Thoracic aorta (tissue), 2 donors: ENCODE measurements around the gene TTI1. TPM values are rescaled to one million over a fixed set of nuclear protein-coding genes. Genes with fewer than 3 reads are reported as not detected.

Source experiments
- ATAC-seq: fragments of 150-250 bp; one replicate; pipeline ENCODE4 v1.8.0; 2017; ENCODE audit warnings: low read depth; ENCODE audit not compliant: insufficient number of reproducible peaks, low FRiP score
- DNase-seq: peaks from one replicate; pipeline ENCODE4 v3.0.0-alpha.2; 2020; ENCODE audit warnings: low spot score
- H3K27ac ChIP-seq, 2 donors: fragments of 200-600 bp; sonication (generic); 1 replicate in 1 of 2; 2 replicates in 1 of 2; pipeline ENCODE4 v1.5.1; 2016; ENCODE audit warnings: mild to moderate bottlenecking in 2 of 2, moderate library complexity in 2 of 2
- H3K27me3 ChIP-seq: fragments of 200-600 bp; sonication (generic); replicated peaks from 2 replicates; pipeline ENCODE4 v1.6.0; 2016; ENCODE audit warnings: mild to moderate bottlenecking; ENCODE audit not compliant: insufficient read depth
- H3K36me3 ChIP-seq: fragments of 200-600 bp; sonication (generic); one replicate; pipeline ENCODE4 v1.5.1; 2016
- H3K4me1 ChIP-seq, 2 donors: fragments of 200-600 bp; sonication (generic); 1 replicate in 1 of 2; 2 replicates in 1 of 2; pipeline versions ENCODE4 v1.5.1 to v1.6.0; 2016; ENCODE audit warnings: low read depth in 2 of 2, mild to moderate bottlenecking in 1 of 2; ENCODE audit not compliant: control insufficient read depth in 1 of 2
- H3K4me3 ChIP-seq: fragments of 200-600 bp; sonication (generic); 2 replicates; pipeline ENCODE4 v1.5.1; 2016; ENCODE audit warnings: mild to moderate bottlenecking
- H3K9me3 ChIP-seq: fragments of 200-600 bp; sonication (generic); 2 replicates; pipeline ENCODE4 v1.5.1; 2016
- total RNA-seq, 2 donors: library from RNA; depleted of rRNA; stranded (reverse); fragments of >200 nt; gene quantifications; one replicate each; pipeline versions ENCODE4 v1.1.0 to v1.2.3, GENCODE V29; 2016
- TF ChIP-seq, protein P1 (sequence below): fragments of 200-600 bp; sonication (generic); IDR thresholded peaks from one replicate; pipeline ENCODE4 v1.5.1; 2019; ENCODE audit warnings: antibody characterized with exemption

Gene TTI1
- total RNA-seq, 2 donors from 2014 or later: 12.2 to 20.1 TPM

DNA sequence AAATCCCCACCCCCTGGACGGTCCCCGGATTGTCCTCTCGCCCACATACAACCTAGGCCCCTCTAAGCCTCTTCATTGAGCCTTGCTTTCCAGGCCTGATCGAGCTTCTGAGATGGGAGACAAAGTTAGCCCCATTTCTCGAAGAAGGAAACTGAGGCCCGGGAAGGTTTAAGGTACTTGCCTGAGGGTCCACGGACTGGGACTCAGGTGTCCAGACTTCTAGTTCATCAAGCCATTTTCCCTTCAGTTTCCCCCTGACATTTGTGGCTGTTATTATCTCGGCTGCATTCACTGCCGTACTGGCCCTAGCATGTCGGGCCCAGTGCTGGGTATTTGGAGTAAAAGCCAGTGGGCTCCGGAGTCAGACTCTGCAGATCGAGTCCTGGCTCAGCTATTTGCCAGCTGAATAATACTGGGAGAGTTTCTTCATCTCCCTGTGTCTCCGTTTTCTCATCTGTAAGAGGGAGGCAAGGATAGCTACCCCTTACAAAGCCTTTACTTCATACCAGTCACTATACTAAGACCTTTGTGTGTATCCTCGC lies 923 bp upstream of the TTI1 start:
- ATAC-seq: no peak
- H3K27me3 ChIP-seq: no peaks in the 10 kb centered on the region
- H3K4me1 ChIP-seq: peaks cover 27 to 50% of the 10 kb centered on the region in 2 donors
- H3K9me3 ChIP-seq: no peaks in the 10 kb centered on the region
- H3K4me3 ChIP-seq: peak overlapping the region; percentile 81
- peak overlapping the region; percentile 86 to 95 for H3K27ac ChIP-seq
- H3K36me3 ChIP-seq: no peaks in the 10 kb centered on the region
- TF ChIP-seq, protein P1, sequence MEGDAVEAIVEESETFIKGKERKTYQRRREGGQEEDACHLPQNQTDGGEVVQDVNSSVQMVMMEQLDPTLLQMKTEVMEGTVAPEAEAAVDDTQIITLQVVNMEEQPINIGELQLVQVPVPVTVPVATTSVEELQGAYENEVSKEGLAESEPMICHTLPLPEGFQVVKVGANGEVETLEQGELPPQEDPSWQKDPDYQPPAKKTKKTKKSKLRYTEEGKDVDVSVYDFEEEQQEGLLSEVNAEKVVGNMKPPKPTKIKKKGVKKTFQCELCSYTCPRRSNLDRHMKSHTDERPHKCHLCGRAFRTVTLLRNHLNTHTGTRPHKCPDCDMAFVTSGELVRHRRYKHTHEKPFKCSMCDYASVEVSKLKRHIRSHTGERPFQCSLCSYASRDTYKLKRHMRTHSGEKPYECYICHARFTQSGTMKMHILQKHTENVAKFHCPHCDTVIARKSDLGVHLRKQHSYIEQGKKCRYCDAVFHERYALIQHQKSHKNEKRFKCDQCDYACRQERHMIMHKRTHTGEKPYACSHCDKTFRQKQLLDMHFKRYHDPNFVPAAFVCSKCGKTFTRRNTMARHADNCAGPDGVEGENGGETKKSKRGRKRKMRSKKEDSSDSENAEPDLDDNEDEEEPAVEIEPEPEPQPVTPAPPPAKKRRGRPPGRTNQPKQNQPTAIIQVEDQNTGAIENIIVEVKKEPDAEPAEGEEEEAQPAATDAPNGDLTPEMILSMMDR: no peak
- no peak for DNase-seq

DNA sequence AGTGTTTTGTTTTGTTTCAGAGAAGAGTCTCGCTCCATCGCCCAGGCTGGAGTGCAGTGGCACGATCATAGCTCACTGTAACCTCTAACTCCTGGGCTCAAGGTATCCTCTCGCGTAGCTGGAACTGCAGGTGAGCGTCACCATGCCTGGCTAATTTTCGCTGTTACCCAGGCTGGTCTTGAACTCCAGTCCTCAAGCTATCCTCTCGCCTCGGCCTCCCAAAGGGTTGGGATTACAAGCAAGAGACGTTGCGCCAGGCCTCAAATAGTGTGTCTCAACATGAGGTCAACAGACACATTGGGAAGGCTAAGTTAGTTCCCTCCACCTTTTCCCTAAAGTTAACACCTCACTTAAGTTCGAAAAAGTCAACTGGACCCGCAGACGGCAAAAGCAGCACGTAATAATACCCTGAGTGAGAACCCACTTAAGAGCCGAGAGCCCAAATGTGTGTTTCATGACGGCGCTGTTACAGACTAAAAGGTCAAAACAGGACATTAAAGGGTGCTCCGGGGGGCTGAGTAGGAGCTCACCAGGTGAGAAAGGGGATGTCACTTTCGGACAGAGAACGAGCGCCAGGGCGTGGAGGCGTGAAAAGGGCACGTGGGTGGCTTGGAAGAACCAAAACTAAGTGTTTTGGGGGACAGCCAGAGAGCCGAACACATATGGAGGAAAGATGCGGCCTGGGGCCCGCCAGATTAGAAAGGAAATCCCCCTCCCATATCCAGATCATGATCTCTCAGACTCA lies 499 bp downstream of the TTI1 start:
- Histone ChIP-seq H3K27ac (peak overlapping the region; percentile 86 to 95), H3K4me1 (peaks cover 27 to 43% of the 10 kb centered on the region in 2 donors), H3K27me3 (no peaks in the 10 kb centered on the region), H3K36me3 (no peaks in the 10 kb centered on the region), H3K4me3 (peak overlapping the region; percentile 81), H3K9me3 (no peaks in the 10 kb centered on the region)
- TF ChIP-seq, protein P1: no peak
- DNase-seq: no peak
- peak; percentile 23 for ATAC-seq

DNA sequence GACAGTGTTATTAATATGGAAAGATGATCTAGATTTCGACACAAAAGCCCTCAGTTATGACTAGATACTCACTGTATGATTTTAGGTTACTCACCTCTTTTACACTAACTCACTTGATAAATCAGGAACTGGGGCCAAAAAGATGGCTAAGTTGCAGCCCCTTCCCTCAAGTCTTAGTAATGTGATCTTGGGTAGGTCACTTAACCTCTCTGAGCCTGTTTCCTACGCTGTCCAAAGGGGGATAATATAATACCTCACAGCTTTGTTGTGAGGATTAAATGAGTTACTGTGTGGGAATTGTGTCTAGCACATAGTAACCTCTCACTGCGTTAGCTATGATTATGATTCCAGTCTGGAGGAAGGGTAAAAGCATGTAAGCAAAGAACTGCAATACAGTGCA lies 1.3 kb downstream of the TTI1 start:
- Histone ChIP-seq H3K4me1 (peaks cover 26 to 38% of the 10 kb centered on the region in 2 donors), H3K27ac (no peak overlapping the region), H3K36me3 (no peaks in the 10 kb centered on the region), H3K27me3 (no peaks in the 10 kb centered on the region), H3K9me3 (no peaks in the 10 kb centered on the region), H3K4me3 (peak overlapping the region; percentile 81)
- ATAC-seq: no peak
- no peak for DNase-seq
- TF ChIP-seq, protein P1: no peak

DNA sequence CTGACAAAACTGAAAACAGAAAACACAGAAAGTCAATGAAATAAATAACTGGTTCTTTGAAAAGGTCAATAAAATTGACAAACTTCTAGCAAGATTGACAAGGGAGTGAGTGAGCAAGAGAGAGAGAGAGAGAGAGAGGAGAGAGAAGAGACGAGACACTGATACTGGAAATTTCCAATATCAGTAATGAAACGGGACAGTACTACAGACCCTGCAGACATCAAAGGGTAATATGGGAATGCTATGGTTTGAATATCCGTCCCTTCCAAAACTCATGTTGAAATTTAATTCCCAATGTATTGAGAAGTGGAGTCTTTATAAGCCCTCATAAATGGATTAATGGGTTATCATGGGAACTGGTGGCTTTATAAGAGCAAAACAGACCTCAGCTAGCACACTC lies 3.8 kb downstream of the TTI1 start:
- Histone ChIP-seq H3K27me3 (no peaks in the 10 kb centered on the region), H3K4me3 (no peak overlapping the region), H3K4me1 (peaks cover 8 to 15% of the 10 kb centered on the region in 2 donors), H3K36me3 (peaks cover 1% of the 10 kb centered on the region), H3K9me3 (no peaks in the 10 kb centered on the region), H3K27ac (no peak overlapping the region)
- TF ChIP-seq, protein P1: no peak
- ATAC-seq: no peak
- no peak for DNase-seq

DNA sequence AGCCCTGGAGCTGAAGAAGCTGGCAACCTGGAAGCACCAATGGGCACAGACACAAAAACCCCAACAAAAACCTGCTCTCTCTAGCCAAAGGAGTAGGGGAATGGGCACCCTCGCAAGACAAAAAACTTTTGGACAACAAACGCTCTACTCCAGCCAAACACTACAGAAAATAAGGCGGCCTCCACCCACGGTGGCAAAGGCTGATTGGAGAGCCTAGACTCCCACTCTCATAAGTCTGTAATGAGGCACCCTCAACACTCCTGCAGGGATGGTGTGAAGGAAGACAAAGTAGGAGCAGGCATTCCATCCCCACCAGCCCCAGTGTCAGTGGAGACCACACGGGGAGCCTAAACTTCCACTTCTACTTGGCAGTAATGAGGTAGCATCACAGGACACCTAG lies 8.8 kb downstream of the TTI1 start:
- Histone ChIP-seq H3K36me3 (peaks cover 3% of the 10 kb centered on the region), H3K27me3 (no peaks in the 10 kb centered on the region), H3K9me3 (no peaks in the 10 kb centered on the region), H3K4me1 (peaks cover 4 to 5% of the 10 kb centered on the region in 2 donors), H3K27ac (no peak overlapping the region), H3K4me3 (no peak overlapping the region)
- TF ChIP-seq, protein P1: no peak
- no peak for ATAC-seq
- no peak for DNase-seq
